Small intestine (tissue), 7 donors: ENCODE results near the gene ATP2C1. TPM values are rescaled to one million over a fixed set of nuclear protein-coding genes. Genes with fewer than 3 reads are reported as not detected.

Source experiments
- DNase-seq, 2 donors: peaks; one replicate each; pipeline versions ENCODE4 v3.0.0 to v3.0.0-alpha.2; 2013
- FAIRE-seq: peaks from 2 replicates; lab custom pipeline; 2012; peaks lifted over from hg19 to GRCh38; lab: Jason Lieb, UNC
- H3K27ac ChIP-seq, 3 donors: one replicate each; pipeline ENCODE4 v1.5.1; 2013; ENCODE audit warnings: low read length in 2 of 3, mild to moderate bottlenecking in 2 of 3, control low read depth in 1 of 3, inconsistent platforms in 1 of 3, low read depth in 1 of 3, moderate library complexity in 1 of 3
- H3K27me3 ChIP-seq, 3 donors: one replicate each; pipeline ENCODE4 v1.6.1; 2013; ENCODE audit warnings: low read length in 3 of 3, inconsistent platforms in 1 of 3; ENCODE audit not compliant: control insufficient read depth in 3 of 3, insufficient read depth in 3 of 3
- H3K36me3 ChIP-seq, 3 donors: one replicate each; pipeline ENCODE4 v1.6.1; 2013; ENCODE audit warnings: low read length in 3 of 3, inconsistent platforms in 1 of 3, low read depth in 1 of 3, mild to moderate bottlenecking in 1 of 3, moderate library complexity in 1 of 3; ENCODE audit not compliant: control insufficient read depth in 3 of 3, insufficient read depth in 2 of 3
- H3K4me1 ChIP-seq, 3 donors: one replicate each; pipeline ENCODE4 v1.6.1; 2013; ENCODE audit warnings: low read length in 2 of 3, inconsistent platforms in 1 of 3, low read depth in 1 of 3, mild to moderate bottlenecking in 1 of 3, moderate library complexity in 1 of 3; ENCODE audit not compliant: control insufficient read depth in 3 of 3, insufficient read depth in 2 of 3
- H3K4me3 ChIP-seq, 3 donors: one replicate each; pipeline ENCODE4 v1.5.1; 2013; ENCODE audit warnings: low read length in 3 of 3, control low read depth in 1 of 3, inconsistent platforms in 1 of 3, low read depth in 1 of 3, mild to moderate bottlenecking in 1 of 3, moderate library complexity in 1 of 3
- H3K9me3 ChIP-seq, 2 donors: one replicate each; pipeline ENCODE4 v1.6.1; 2013; ENCODE audit warnings: low read depth in 1 of 2, low read length in 1 of 2; ENCODE audit not compliant: control insufficient read depth in 2 of 2, insufficient read depth in 1 of 2
- whole genome bisulfite sequencing, 3 donors: extraction: QIAGEN DNeasy Blood & Tissue Kit; methylation state at CpG; one replicate each; pipeline ENCODE4 v1.1.7; 2013; 5-methylcytosine and 5-hydroxymethylcytosine counted together
- polyA plus RNA-seq, 4 donors: library from polyadenylated mRNA; stranded (reverse) in 3 of 4; unstranded in 1 of 4; fragments of 200-250 nt in 3 of 4; fragments of 120-200 nt in 1 of 4; gene quantifications; one replicate each; pipeline versions ENCODE4 v1.2.1 to v1.2.3, GENCODE V29; 2013
- donor health status: healthy with polysubstance abuse.
- donor health status: control.
- donor health status: control.
- donor health status: Bipolar disorder and iron deficiency.
- donor health status: healthy.

ATP2C1 gene
- polyA plus RNA-seq, 4 donors: 6.2 to 62.2 (median 31.4) TPM

DNA sequence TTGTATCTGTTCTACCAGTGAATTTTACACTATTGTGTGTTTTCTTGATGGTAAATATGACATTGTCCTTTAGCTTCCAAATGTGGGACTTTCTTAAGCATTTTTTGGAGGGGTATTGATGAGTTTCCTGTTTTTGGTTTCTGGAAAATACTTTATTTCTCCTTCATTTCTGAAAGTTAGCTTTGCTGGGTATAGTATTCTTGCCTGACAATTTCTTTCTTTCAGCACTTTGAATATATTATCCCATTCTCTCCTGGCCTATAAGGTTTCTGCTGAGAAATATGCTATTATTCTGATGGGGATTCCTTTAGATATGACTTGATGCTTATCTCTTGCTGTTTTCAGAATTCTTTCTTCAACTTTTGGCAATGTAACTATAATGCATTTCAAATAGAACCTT is 15.4 kb upstream of the ATP2C1 start:
- no peak for FAIRE-seq
- no peaks in the 10 kb centered on the region for H3K27me3 ChIP-seq
- peaks cover 0 to 9% of the 10 kb centered on the region in 2 donors for H3K9me3 ChIP-seq
- H3K36me3 ChIP-seq: no peaks in the 10 kb centered on the region
- H3K4me1 ChIP-seq: no peaks in the 10 kb centered on the region
- DNase-seq: no peak
- no peak overlapping the region for H3K4me3 ChIP-seq
- H3K27ac ChIP-seq: no peak overlapping the region

DNA sequence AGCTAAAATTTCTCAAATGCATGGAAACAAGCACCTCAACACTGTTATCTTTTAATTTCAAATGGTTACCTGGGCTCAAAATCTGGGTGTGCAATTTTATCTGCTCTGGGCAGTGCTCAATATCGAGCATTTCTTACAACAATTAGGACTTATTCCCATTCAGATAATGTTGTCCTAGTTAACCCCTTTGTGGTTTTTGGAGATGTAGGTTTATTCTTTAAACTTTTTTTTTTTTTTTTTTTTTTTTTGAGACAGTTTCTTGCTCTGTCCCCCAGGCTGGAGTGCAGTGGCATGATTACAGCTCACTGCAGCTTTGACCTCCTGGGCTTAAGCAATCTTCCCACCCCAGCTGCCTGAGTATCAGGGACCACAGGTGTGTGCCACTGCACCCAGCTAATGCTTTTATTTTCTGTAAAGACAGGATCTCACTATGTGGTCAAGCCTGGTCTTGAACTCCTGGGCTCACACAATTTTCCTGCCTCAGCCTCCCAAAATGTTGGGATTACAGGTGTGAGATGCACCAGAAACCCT is 4.4 kb upstream of the ATP2C1 start:
- Histone ChIP-seq H3K4me1 (peaks cover 0 to 2% (median 0%) of the 10 kb centered on the region in 3 donors), H3K9me3 (no peaks in the 10 kb centered on the region), H3K27ac (no peak overlapping the region), H3K36me3 (no peaks in the 10 kb centered on the region), H3K27me3 (no peaks in the 10 kb centered on the region), H3K4me3 (no peak overlapping the region)
- DNase-seq: no peak
- no peak for FAIRE-seq
- 27 to 53% (median 51%) methylated on average over 1 of the region's 1 CpG for WGBS, 3 donors

DNA sequence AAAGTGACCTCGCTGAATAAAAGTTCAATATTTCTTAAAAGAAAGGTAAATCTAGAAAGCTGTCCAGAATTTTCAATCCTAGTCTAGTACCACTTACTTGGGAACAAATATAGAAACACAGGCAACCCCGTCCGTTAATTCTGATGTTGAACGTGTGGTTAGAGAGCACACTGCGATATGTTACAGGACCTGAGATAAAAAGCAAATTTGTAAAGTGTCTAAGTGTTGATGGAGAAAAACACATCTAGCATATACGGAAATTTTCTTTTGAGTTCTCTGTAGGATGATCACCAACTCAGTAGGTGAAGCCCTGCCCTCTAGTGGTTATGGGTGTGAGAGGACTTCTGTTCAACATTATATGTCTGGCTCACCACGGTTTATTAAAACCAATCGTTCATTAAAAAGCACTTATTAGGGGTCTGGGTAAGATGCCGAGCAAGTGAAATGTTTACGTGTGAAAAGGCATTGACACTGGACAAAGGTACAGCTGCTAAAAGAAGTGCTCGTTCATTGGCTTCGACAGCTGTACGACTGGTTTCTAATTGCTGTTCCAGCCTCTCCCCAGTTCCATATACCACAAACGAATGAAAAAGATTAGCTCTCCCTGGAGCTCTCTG is 1.0 kb upstream of the ATP2C1 start:
- Histone ChIP-seq H3K36me3 (no peaks in the 10 kb centered on the region), H3K9me3 (no peaks in the 10 kb centered on the region), H3K4me1 (peaks cover 0 to 10% (median 0%) of the 10 kb centered on the region in 3 donors), H3K27me3 (no peaks in the 10 kb centered on the region), H3K27ac (peak overlapping the region; percentile 83 to 99 (median 97)), H3K4me3 (peak overlapping the region; percentile 61 to 99 (median 94))
- DNase-seq: peak; percentile 89 to 92
- no peak for FAIRE-seq
- WGBS, 3 donors: 1 to 3% (median 1%) methylated on average over 14 of the region's 14 CpGs

DNA sequence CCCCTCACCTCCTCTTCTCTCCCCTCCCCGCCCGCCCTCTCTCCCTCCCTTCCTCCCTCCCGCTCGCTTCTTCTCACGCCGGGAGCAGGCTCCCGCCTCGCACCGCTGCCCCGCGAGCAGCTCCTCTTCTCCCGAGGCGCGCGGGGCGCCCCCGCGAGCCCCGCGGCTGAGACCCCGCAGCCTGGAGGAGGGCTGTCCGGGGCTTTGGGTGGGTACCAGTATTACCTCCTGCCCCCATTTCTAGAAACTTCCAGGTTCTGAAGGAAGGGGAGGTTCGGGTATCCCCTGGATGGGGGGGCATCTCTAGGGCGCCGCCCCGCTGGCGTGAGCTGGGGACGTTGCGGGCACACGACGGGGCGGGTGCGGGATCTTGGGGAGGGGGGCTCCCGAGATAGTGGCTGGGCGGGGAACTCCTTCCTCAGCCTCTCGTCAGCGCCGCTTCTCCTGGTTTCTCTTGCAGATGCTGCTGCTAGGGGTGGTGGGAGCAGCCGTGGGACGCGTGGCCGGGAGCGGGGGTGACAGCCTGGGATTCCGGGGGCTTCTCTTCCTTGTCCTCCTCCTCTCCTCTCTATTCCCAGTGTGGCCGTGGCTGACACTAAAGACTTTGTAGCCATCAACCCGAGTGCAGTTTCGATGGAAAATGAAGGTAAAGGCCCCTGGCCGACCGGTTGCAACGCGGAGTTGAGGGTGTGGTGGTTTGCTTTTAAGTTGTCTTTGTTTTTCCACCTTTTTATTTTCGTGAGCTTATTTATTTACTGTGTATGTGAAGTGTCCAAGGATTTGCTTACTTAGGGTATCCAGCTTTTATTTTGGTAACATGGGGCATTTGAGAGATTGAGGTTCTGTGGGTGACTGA is 474 bp downstream of the ATP2C1 start:
- peak overlapping the region; percentile 86 to 99 (median 94) for H3K4me3 ChIP-seq
- no peaks in the 10 kb centered on the region for H3K9me3 ChIP-seq
- WGBS, 3 donors: 0 to 1% (median 1%) methylated on average over 31 to 52 of the region's 52 CpGs
- no peaks in the 10 kb centered on the region for H3K27me3 ChIP-seq
- H3K4me1 ChIP-seq: peaks cover 0 to 10% (median 0%) of the 10 kb centered on the region in 3 donors
- peak; percentile 38 to 66 for DNase-seq
- H3K27ac ChIP-seq: peak overlapping the region; percentile 69 to 99 (median 88)
- H3K36me3 ChIP-seq: no peaks in the 10 kb centered on the region
- no peak for FAIRE-seq

DNA sequence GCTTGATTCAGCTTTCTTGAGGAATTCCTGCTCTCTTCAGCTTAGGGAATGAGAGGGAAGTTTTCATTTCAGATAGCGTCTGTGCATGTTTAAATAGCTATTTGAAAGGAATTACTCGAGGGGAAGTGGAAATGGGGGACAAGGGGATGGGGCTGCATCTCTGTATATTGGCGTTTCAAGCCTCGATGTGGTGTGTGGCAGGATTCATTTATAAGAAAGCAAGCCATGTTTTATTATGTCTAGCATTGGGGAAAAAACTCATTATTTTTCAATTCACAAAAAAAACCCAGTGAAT is 1.0 kb downstream of the ATP2C1 start:
- Histone ChIP-seq H3K36me3 (no peaks in the 10 kb centered on the region), H3K4me1 (peaks cover 0 to 10% (median 0%) of the 10 kb centered on the region in 3 donors), H3K9me3 (no peaks in the 10 kb centered on the region), H3K27me3 (no peaks in the 10 kb centered on the region), H3K27ac (peak overlapping the region in 1 of 3 donors; percentile 88), H3K4me3 (peak overlapping the region in 2 of 3 donors; percentile 86 to 94)
- WGBS, 3 donors: 4 to 6% (median 4%) methylated on average over 4 of the region's 4 CpGs
- no peak for DNase-seq
- FAIRE-seq: no peak

DNA sequence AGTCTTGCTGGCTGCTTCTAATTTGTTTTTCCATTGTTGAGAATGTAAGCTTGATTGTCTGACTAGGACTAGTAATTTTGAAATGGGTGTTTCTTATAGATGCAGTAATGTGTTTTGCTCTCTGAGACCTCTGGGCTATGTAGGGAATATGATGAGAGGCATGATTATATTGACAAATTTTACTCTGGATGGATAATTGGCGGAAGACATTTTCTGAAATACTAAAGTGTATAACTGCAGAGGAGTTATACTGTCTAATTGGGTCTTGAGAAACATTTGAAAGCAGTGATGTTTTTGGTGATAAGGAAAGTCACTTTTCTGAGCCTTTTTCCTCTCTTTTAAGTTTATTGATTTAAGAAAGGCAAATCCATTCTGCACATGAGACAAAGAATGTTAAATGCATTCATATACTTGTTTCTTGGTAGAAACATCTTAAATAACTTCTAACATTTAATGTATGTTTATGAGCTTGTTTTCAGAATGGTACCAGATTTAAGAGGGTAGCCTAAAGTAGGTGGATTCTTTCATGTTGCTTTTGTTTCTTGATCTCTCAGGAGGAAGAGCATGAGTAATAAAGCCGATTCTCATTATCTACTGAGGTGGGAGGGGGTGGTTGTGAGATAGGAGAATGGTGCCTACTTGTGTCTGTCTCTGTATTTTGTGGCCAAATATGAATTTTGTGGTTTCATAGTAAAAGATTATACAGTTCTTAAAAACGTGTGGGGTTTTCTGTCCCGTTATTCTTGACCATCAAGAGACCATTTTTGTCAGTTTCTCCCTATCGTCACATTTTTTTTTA is 2.0 kb downstream of the ATP2C1 start:
- Histone ChIP-seq H3K4me3 (no peak overlapping the region), H3K27me3 (no peaks in the 10 kb centered on the region), H3K4me1 (peaks cover 0 to 10% (median 0%) of the 10 kb centered on the region in 3 donors), H3K9me3 (no peaks in the 10 kb centered on the region), H3K36me3 (no peaks in the 10 kb centered on the region), H3K27ac (no peak overlapping the region)
- no peak for DNase-seq
- 59 to 68% (median 66%) methylated on average over 5 of the region's 5 CpGs for WGBS, 3 donors
- FAIRE-seq: no peak

DNA sequence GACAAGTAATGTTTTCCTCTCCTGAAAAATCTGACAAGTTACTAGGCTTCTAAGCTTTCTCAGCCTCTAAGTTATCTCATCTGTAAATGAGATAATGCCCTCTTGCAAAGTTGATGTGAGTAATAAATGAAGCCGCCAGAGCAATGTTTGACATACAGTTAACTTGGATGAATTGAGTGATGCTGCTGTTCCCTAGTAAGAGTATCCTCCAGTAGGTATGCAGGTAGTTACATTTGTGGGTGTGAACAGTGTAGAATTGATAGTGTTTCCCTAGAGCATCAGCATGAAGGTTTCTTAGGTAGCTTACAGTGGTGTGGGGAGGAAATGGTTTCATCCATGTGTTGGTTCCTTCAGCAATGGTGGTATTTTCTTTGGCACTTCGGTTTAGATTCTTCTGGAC is 3.4 kb downstream of the ATP2C1 start:
- no peak overlapping the region for H3K4me3 ChIP-seq
- FAIRE-seq: no peak
- no peak overlapping the region for H3K27ac ChIP-seq
- H3K9me3 ChIP-seq: no peaks in the 10 kb centered on the region
- peaks cover 0 to 10% (median 0%) of the 10 kb centered on the region in 3 donors for H3K4me1 ChIP-seq
- H3K27me3 ChIP-seq: no peaks in the 10 kb centered on the region
- DNase-seq: peak in 1 of 2 donors; percentile 18
- no peaks in the 10 kb centered on the region for H3K36me3 ChIP-seq
- WGBS, 3 donors: 59 to 67% (median 64%) methylated on average over 2 of the region's 2 CpGs

DNA sequence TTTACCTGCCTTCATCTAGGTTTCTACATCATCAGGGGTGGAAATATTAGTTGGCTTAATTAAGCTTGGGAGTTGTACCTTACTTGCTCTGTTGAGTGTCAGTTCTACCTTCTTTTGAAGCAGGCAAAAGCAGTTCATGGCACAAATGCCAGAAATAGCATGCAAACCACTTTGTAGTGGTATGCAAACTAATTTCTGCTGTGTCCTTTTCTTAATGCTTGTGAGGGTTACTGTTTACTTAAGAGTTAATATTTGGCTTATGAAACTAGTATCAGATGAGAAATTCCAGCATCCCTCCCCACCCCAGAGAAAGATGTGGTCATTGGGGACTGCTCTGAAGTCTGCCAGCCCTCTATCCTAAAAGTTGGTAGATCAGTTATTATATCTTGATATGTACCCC is 7.1 kb downstream of the ATP2C1 start:
- DNase-seq (no peak), FAIRE-seq (no peak)
- H3K27ac ChIP-seq: no peak overlapping the region
- H3K9me3 ChIP-seq: no peaks in the 10 kb centered on the region
- H3K27me3 ChIP-seq: no peaks in the 10 kb centered on the region
- H3K36me3 ChIP-seq: no peaks in the 10 kb centered on the region
- no peak overlapping the region for H3K4me3 ChIP-seq
- H3K4me1 ChIP-seq: peaks cover 0 to 5% (median 3%) of the 10 kb centered on the region in 3 donors
